K562 (cell line): ENCODE data around the gene FBXW11. TPM values are rescaled to one million over a fixed set of nuclear protein-coding genes. Genes with fewer than 3 reads are reported as not detected.
A peak's percentile ranks its signal among the peaks of the same experiment; 100 is the strongest.

Source experiments
- ATAC-seq: fragments of 200-7000 bp; cut with Tn5 transposase; 3 replicates; pipeline ENCODE4 v1.9.1; 2020; ENCODE audit warnings: moderate library complexity
- BruUV-seq: library from RNA; stranded (reverse); fragments of 400-500 nt; replicated peaks from 2 replicates; lab custom pipeline; 2021; lab: Mats Ljungman, UMichigan
- CTCF ChIA-PET: fragments of 300-600 bp; formaldehyde crosslinking; extraction: SDS; loops from one replicate; lab custom pipeline; 2021; ENCODE audit warnings: low intra/inter-chr PET ratio; lab: Yijun Ruan, JAX
- POLR2A ChIA-PET: fragments of 300-600, 350-650 bp; sonication (Branson Sonifier 250); formaldehyde crosslinking; extraction: SDS; loops from one replicate; lab custom pipeline; 2021; ENCODE audit warnings: antibody characterized with exemption, inconsistent platforms; lab: Yijun Ruan, JAX
- DNase-seq, 4 experiments: peaks; one replicate each; pipeline versions ENCODE4 v3.0.0 to v3.0.0-alpha.2; 2011 to 2018; ENCODE audit warnings: low spot score in 3 of 4, mixed read lengths in 3 of 4; ENCODE audit errors: extremely low read depth in 1 of 4
- FAIRE-seq: peaks from 2 replicates; lab custom pipeline; 2011; peaks lifted over from hg19 to GRCh38; lab: Jason Lieb, UNC
- H2AFZ ChIP-seq: 2 replicates; pipeline ENCODE4 v1.6.0; 2011; ENCODE audit warnings: low read depth, low read length, control low read depth, inconsistent platforms
- H3K27ac ChIP-seq: fragments of 200-600 bp; 3 replicates; pipeline ENCODE4 v1.8.0; 2011; ENCODE audit warnings: low read depth, mild to moderate bottlenecking, control low read depth, inconsistent platforms, low read length, moderate library complexity, mixed read lengths; ENCODE audit errors: extremely low read depth
- H3K27me3 ChIP-seq, 2 experiments: fragments of 300-600 bp in 1 of 2; 2 replicates in 1 of 2; 3 replicates in 1 of 2; pipeline versions ENCODE4 v1.6.0 to v1.8.0; 2011; ENCODE audit warnings: inconsistent platforms in 2 of 2, low read length in 2 of 2, mild to moderate bottlenecking in 1 of 2, mixed read lengths in 1 of 2, moderate library complexity in 1 of 2; ENCODE audit not compliant: control insufficient read depth in 2 of 2, insufficient read depth in 2 of 2
- H3K36me3 ChIP-seq: fragments of 300-600 bp; 3 replicates; pipeline ENCODE4 v1.8.0; 2011; ENCODE audit warnings: mild to moderate bottlenecking, low read length, inconsistent platforms; ENCODE audit not compliant: control insufficient read depth, insufficient read depth
- H3K4me1 ChIP-seq, 2 experiments: fragments of 200-600 bp in 1 of 2; replicated peaks in 1 of 2; 2 replicates in 1 of 2; 3 replicates in 1 of 2; pipeline versions ENCODE4 v1.5.1 to v1.8.0; 2011; ENCODE audit warnings: inconsistent platforms in 2 of 2, low read length in 2 of 2, mild to moderate bottlenecking in 1 of 2, mixed read lengths in 1 of 2, moderate library complexity in 1 of 2; ENCODE audit not compliant: control insufficient read depth in 2 of 2, insufficient read depth in 2 of 2
- H3K4me2 ChIP-seq: 2 replicates; pipeline ENCODE4 v1.6.1; 2011; ENCODE audit warnings: low read length, control low read depth, inconsistent platforms, mixed read lengths; ENCODE audit not compliant: insufficient read depth
- H3K4me3 ChIP-seq: fragments of 200-600 bp; sonication (generic), shearing (Covaris generic); 2 replicates; pipeline ENCODE4 v1.5.1; 2016; ENCODE audit warnings: control low read depth, inconsistent platforms
- H3K79me2 ChIP-seq: fragments of 200-600 bp; 3 replicates; pipeline ENCODE4 v1.8.0; 2011; ENCODE audit warnings: low read length, inconsistent platforms; ENCODE audit not compliant: control insufficient read depth, insufficient read depth
- H3K9ac ChIP-seq, 2 experiments: 2 replicates each; pipeline versions ENCODE4 v1.6.0 to v1.6.1; 2011; ENCODE audit warnings: low read depth in 2 of 2, low read length in 2 of 2, control low read depth in 1 of 2, inconsistent platforms in 1 of 2, mild to moderate bottlenecking in 1 of 2, mixed read lengths in 1 of 2; ENCODE audit not compliant: insufficient read depth in 1 of 2
- H3K9me1 ChIP-seq: one replicate; pipeline ENCODE4 v1.6.0; 2011; ENCODE audit warnings: inconsistent platforms, mild to moderate bottlenecking, low read length, moderate library complexity; ENCODE audit not compliant: control insufficient read depth, insufficient read depth
- H3K9me3 ChIP-seq: replicated peaks from 2 replicates; pipeline ENCODE4 v1.5.1; 2011; ENCODE audit warnings: low read depth, low read length, inconsistent platforms; ENCODE audit not compliant: control insufficient read depth, insufficient read depth
- H4K20me1 ChIP-seq: replicated peaks from 2 replicates; pipeline ENCODE4 v1.6.1; 2011; ENCODE audit warnings: low read length, inconsistent platforms, mixed read lengths; ENCODE audit not compliant: control insufficient read depth, insufficient read depth
- BCLAF1 ChIP-seq, 2 experiments: fragments of 450-650 bp in 1 of 2; IDR thresholded peaks; 2 replicates each; pipeline ENCODE4 v1.6.1; 2011 to 2017; ENCODE audit warnings: low read depth in 2 of 2, antibody characterized with exemption in 1 of 2, borderline replicate concordance in 1 of 2, low read length in 1 of 2, mild to moderate bottlenecking in 1 of 2, mixed read lengths in 1 of 2; ENCODE audit not compliant: control insufficient read depth in 1 of 2
- CEBPZ ChIP-seq: fragments of 150-350 bp; IDR thresholded peaks from 2 replicates; pipeline ENCODE4 v1.6.1; 2014; ENCODE audit warnings: low read depth, mild to moderate bottlenecking, low read length, borderline replicate concordance
- ELF4 ChIP-seq: fragments of 450-650 bp; formaldehyde crosslinking; IDR thresholded peaks from 2 replicates; pipeline ENCODE4 v1.4.0; 2022; ENCODE audit warnings: missing genetic modification characterization
- FOXP1 ChIP-seq: sonication (generic); formaldehyde crosslinking; IDR thresholded peaks from 2 replicates; pipeline ENCODE4 v1.8.0; 2022; ENCODE audit warnings: mild to moderate bottlenecking, missing genetic modification reagents
- HDAC6 ChIP-seq: IDR thresholded peaks from 2 replicates; pipeline ENCODE4 v1.6.1; 2012; ENCODE audit warnings: low read depth, mild to moderate bottlenecking, control low read depth, inconsistent platforms, low read length, moderate library complexity
- RBM25 ChIP-seq: fragments of 200-400 bp; formaldehyde crosslinking; IDR thresholded peaks from 2 replicates; pipeline ENCODE4 v1.6.1; 2018; ENCODE audit warnings: low read length, low read depth, moderate library complexity; ENCODE audit not compliant: severe bottlenecking
- ZNF324 ChIP-seq: fragments of 250-450 bp; sonication (Bioruptor Pico); IDR thresholded peaks from 2 replicates; pipeline ENCODE4 v1.4.0; 2020; ENCODE audit warnings: mild to moderate bottlenecking
- ZNF583 ChIP-seq: fragments of 250-450 bp; sonication (Bioruptor Pico); IDR thresholded peaks from 2 replicates; pipeline ENCODE4 v1.4.0; 2020
- ZNF780A ChIP-seq: fragments of 250-450 bp; sonication (Bioruptor Pico); IDR thresholded peaks from 2 replicates; pipeline ENCODE4 v1.5.0; 2021; ENCODE audit warnings: mild to moderate bottlenecking
- WGBS: fragments of 100-300 bp; shearing (Covaris generic); methylation state at CpG from one replicate; pipeline ENCODE4 v1.1.6; 2016; ENCODE audit warnings: low coverage, mixed read lengths; ENCODE audit not compliant: insufficient coverage; ENCODE audit errors: missing lambda C conversion rate; 5-methylcytosine and 5-hydroxymethylcytosine counted together
- in situ Hi-C: fragments of 300-500 bp; cut with MboI; formaldehyde crosslinking; loops from 4 replicates; pipeline ENCODE4 v1.15.0; 2018; ENCODE audit warnings: inconsistent platforms, mixed read lengths
- intact Hi-C: fragments of 100-400 bp; cut with micrococcal nuclease; formaldehyde crosslinking; loops from 2 replicates; pipeline ENCODE4 v1.14.2; 2022
- polyA plus RNA-seq, 8 experiments: library from polyadenylated mRNA; depleted of rRNA in 4 of 8; stranded (reverse) in 5 of 8; unstranded in 3 of 8; fragments of >200 nt; fragmentation: Nextera tagmentation in 2 of 8; fragmentation: Illumina TruSeq in 1 of 8; extraction: Ambion mirVana in 2 of 8; extraction: Trizol in 1 of 8; gene quantifications; 2 replicates each; pipeline versions ENCODE4 v1.2.1 to v1.2.3, GENCODE V29; 2011 to 2014; ENCODE audit warnings: inconsistent platforms in 1 of 8, missing spikeins in 1 of 8
- total RNA-seq, 7 experiments: library from RNA; depleted of rRNA in 6 of 7; stranded (reverse); fragments of >200 nt in 6 of 7; fragmentation: Illumina TruSeq in 2 of 7; extraction: Trizol in 2 of 7; gene quantifications; 2 replicates each; pipeline versions ENCODE4 v1.2.1 to v1.2.3, GENCODE V29; 2011 to 2021; ENCODE audit warnings: low replicate concordance in 1 of 7

The FBXW11 gene
- total and polyA plus RNA-seq, 9 of the 15 experiments (the other 6 are each of a cell fraction or from before 2014, with no cell fraction given), result 3.0 to 28.6 (median 23.6) TPM

- no peak for TF ChIP-seq CEBPZ
Measured at GRCh38 chr5:171813813-171814490, 192.5 kb downstream of the FBXW11 start (continued).

- no peak overlapping the region for H3K4me3 ChIP-seq
- in situ Hi-C loops (no loop called here), intact Hi-C loops (no loop called here)
- peaks cover 23 to 36% of the 10 kb centered on the region in 2 experiments for H3K27me3 ChIP-seq
- H4K20me1 ChIP-seq, result no peaks in the 10 kb centered on the region; the same call in 1 of the 2 replicates
- no peaks in the 10 kb centered on the region for H3K4me1 ChIP-seq
- POLR2A ChIA-PET, result interaction anchor here (1.6 kb wide), 1 partner anchor 10 kb away, joined by 3 read pairs; no protein-coding TSS in a partner anchor
- no peak overlapping the region for H3K27ac ChIP-seq
- CTCF ChIA-PET, result no interaction called here
- ATAC-seq (no peak), FAIRE-seq (no peak), DNase-seq (no peak)
- TF ChIP-seq ZNF583, result no peak
- TF ChIP-seq FOXP1 (CRISPR knock-in tag), result no peak
- TF ChIP-seq HDAC6, result no peak
- TF ChIP-seq RBM25, result peak; percentile 58
- no peak for TF ChIP-seq ELF4 (CRISPR knock-in tag)
- TF ChIP-seq ZNF780A (CRISPR knock-in tag), result no peak
- no peak for TF ChIP-seq BCLAF1 (IDR thresholded peaks at IDR 0.05; ENCODE audit: borderline replicate concordance in 1 of 2, control insufficient read depth in 1 of 2, low read depth in 2 of 2, low read length in 1 of 2)
- no peak for TF ChIP-seq ZNF324
- H3K9me3 ChIP-seq, result no peaks in the 10 kb centered on the region
- H3K4me2 ChIP-seq, result no peak overlapping the region
- 2% methylated on average over 4 of the region's 4 CpGs for WGBS
- no peak overlapping the region for H3K9ac ChIP-seq
- no TSS peak for BruUV-seq
- H3K36me3 ChIP-seq, result no peaks in the 10 kb centered on the region
- H3K9me1 ChIP-seq, result no peaks in the 10 kb centered on the region
- no peaks in the 10 kb centered on the region for H3K79me2 ChIP-seq
- H2AFZ ChIP-seq, result no peak overlapping the region
Measured at GRCh38 chr5:171813270-171813669, 193.2 kb downstream of the FBXW11 start.
